Measurements from ENCODE around the gene PNPLA6. TPM values are rescaled to one million over a fixed set of nuclear protein-coding genes. Genes with fewer than 3 reads are reported as not detected.
A peak's percentile ranks its signal among the peaks of the same experiment; 100 is the strongest.

PNPLA6 gene
- total and polyA plus RNA-seq, 2 donors (not counting 1 experiment from before 2014, with no cell fraction given), result 20.9 to 89.2 TPM

- Histone ChIP-seq H3K27me3 (ENCODE audit: control insufficient read depth, insufficient read depth, low read length) (no peaks in the 10 kb centered on the region), H3K4me1 (ENCODE audit: control insufficient read depth, extremely low read depth, insufficient read depth, low read length) (no peaks in the 10 kb centered on the region), H3K79me2 (ENCODE audit: control insufficient read depth, insufficient read depth, low read length) (no peaks in the 10 kb centered on the region), H2AFZ (ENCODE audit: low read length) (no peak overlapping the region), H3K27ac (ENCODE audit: insufficient read depth, low read length) (no peak overlapping the region), H3K36me3 (ENCODE audit: control insufficient read depth, insufficient read depth, low read length) (peaks cover 11% of the 10 kb centered on the region), H3K9me3 (ENCODE audit: control insufficient read depth, insufficient read depth, low read depth, low read length) (no peaks in the 10 kb centered on the region), H3K9ac (ENCODE audit: insufficient read depth, low read length) (no peak overlapping the region), H4K20me1 (ENCODE audit: control insufficient read depth, extremely low read depth, insufficient read depth, low read length) (no peaks in the 10 kb centered on the region), H3K4me3 (replicated peaks in 1 of 4; ENCODE audit: control extremely low read depth in 1 of 4, insufficient read depth in 1 of 4, low read depth in 3 of 4, low read length in 4 of 4) (no peak overlapping the region), H3K4me2 (ENCODE audit: extremely low read depth, insufficient read depth, low read length) (no peak overlapping the region)
- TF ChIP-seq EZH2 (IDR thresholded peaks at IDR 0.05; ENCODE audit: low read length, missing control alignments), result no peak
- TF ChIP-seq, protein P1, sequence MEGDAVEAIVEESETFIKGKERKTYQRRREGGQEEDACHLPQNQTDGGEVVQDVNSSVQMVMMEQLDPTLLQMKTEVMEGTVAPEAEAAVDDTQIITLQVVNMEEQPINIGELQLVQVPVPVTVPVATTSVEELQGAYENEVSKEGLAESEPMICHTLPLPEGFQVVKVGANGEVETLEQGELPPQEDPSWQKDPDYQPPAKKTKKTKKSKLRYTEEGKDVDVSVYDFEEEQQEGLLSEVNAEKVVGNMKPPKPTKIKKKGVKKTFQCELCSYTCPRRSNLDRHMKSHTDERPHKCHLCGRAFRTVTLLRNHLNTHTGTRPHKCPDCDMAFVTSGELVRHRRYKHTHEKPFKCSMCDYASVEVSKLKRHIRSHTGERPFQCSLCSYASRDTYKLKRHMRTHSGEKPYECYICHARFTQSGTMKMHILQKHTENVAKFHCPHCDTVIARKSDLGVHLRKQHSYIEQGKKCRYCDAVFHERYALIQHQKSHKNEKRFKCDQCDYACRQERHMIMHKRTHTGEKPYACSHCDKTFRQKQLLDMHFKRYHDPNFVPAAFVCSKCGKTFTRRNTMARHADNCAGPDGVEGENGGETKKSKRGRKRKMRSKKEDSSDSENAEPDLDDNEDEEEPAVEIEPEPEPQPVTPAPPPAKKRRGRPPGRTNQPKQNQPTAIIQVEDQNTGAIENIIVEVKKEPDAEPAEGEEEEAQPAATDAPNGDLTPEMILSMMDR (conservative IDR thresholded peaks at IDR 0.05 in 1 of 2, IDR thresholded peaks at IDR 0.05 in 1 of 2; ENCODE audit: low read depth in 1 of 2, low read length in 2 of 2), result no peak
- no peak for DNase-seq (ENCODE audit: low read depth in 2 of 2)
These were observed 14.1 kb downstream of the PNPLA6 start for GRCh38 chr19:7549429-7550148.

- Histone ChIP-seq H3K9me3 (ENCODE audit: control insufficient read depth, insufficient read depth, low read depth, low read length) (no peaks in the 10 kb centered on the region), H3K4me2 (ENCODE audit: extremely low read depth, insufficient read depth, low read length) (no peak overlapping the region), H3K27me3 (ENCODE audit: control insufficient read depth, insufficient read depth, low read length) (no peaks in the 10 kb centered on the region), H3K79me2 (ENCODE audit: control insufficient read depth, insufficient read depth, low read length) (no peaks in the 10 kb centered on the region), H3K4me1 (ENCODE audit: control insufficient read depth, extremely low read depth, insufficient read depth, low read length) (no peaks in the 10 kb centered on the region), H3K9ac (ENCODE audit: insufficient read depth, low read length) (no peak overlapping the region), H2AFZ (ENCODE audit: low read length) (no peak overlapping the region), H3K27ac (ENCODE audit: insufficient read depth, low read length) (no peak overlapping the region), H3K36me3 (ENCODE audit: control insufficient read depth, insufficient read depth, low read length) (peaks cover 11% of the 10 kb centered on the region), H3K4me3 (replicated peaks in 1 of 4; ENCODE audit: control extremely low read depth in 1 of 4, insufficient read depth in 1 of 4, low read depth in 3 of 4, low read length in 4 of 4) (no peak overlapping the region), H4K20me1 (ENCODE audit: control insufficient read depth, extremely low read depth, insufficient read depth, low read length) (no peaks in the 10 kb centered on the region)
- TF ChIP-seq EZH2 (IDR thresholded peaks at IDR 0.05; ENCODE audit: low read length, missing control alignments), result no peak
- DNase-seq (ENCODE audit: low read depth in 2 of 2), result no peak
These were observed 14.8 kb downstream of the PNPLA6 start for GRCh38 chr19:7550169-7550770.

- Histone ChIP-seq H4K20me1 (ENCODE audit: control insufficient read depth, extremely low read depth, insufficient read depth, low read length) (no peaks in the 10 kb centered on the region), H3K36me3 (ENCODE audit: control insufficient read depth, insufficient read depth, low read length) (peaks cover 15% of the 10 kb centered on the region), H3K79me2 (ENCODE audit: control insufficient read depth, insufficient read depth, low read length) (no peaks in the 10 kb centered on the region), H3K4me2 (ENCODE audit: extremely low read depth, insufficient read depth, low read length) (no peak overlapping the region), H3K4me1 (ENCODE audit: control insufficient read depth, extremely low read depth, insufficient read depth, low read length) (no peaks in the 10 kb centered on the region), H2AFZ (ENCODE audit: low read length) (no peak overlapping the region), H3K4me3 (replicated peaks in 1 of 4; ENCODE audit: control extremely low read depth in 1 of 4, insufficient read depth in 1 of 4, low read depth in 3 of 4, low read length in 4 of 4) (no peak overlapping the region), H3K9me3 (ENCODE audit: control insufficient read depth, insufficient read depth, low read depth, low read length) (no peaks in the 10 kb centered on the region), H3K9ac (ENCODE audit: insufficient read depth, low read length) (no peak overlapping the region), H3K27ac (ENCODE audit: insufficient read depth, low read length) (no peak overlapping the region), H3K27me3 (ENCODE audit: control insufficient read depth, insufficient read depth, low read length) (no peaks in the 10 kb centered on the region)
- no peak for TF ChIP-seq EZH2 (IDR thresholded peaks at IDR 0.05; ENCODE audit: low read length, missing control alignments)
- TF ChIP-seq, protein P1 (conservative IDR thresholded peaks at IDR 0.05 in 1 of 2, IDR thresholded peaks at IDR 0.05 in 1 of 2; ENCODE audit: low read depth in 1 of 2, low read length in 2 of 2), result no peak
- peak; percentile 47 to 52 for DNase-seq (ENCODE audit: low read depth in 2 of 2)
These were observed 15.7 kb downstream of the PNPLA6 start for GRCh38 chr19:7550987-7551761.
